ENCODE data around the gene PCDHA4.

PCDHA4 gene

GRCh38 chr5:140862441-140863295 is 55.8 kb downstream of the PCDHA4 start:
- no peak for DNase-seq

All from activated CD4-positive, alpha-beta T cell treated with anti-CD3 and anti-CD28 coated beads, Interleukin-2, amount 50 U/mL, for 1 hour (primary cell).